GM12878 (cell line): ENCODE data around the gene PDE6A. TPM values are rescaled to one million over a fixed set of nuclear protein-coding genes. Genes with fewer than 3 reads are reported as not detected.

Experiments used
- ATAC-seq: fragments of 200-7000 bp; cut with Tn5 transposase; 3 replicates; pipeline ENCODE4 v1.9.1; 2020; ENCODE audit warnings: mild to moderate bottlenecking, moderate library complexity
- BruUV-seq: library from RNA; stranded (reverse); fragments of 400-500 nt; replicated peaks from 2 replicates; lab custom pipeline; 2021; lab: Mats Ljungman, UMichigan
- CTCF ChIA-PET: fragments of 300-600 bp; sonication (Branson Sonifier 250); formaldehyde crosslinking; extraction: SDS; loops from one replicate; lab custom pipeline; 2021; ENCODE audit warnings: inconsistent platforms; lab: Yijun Ruan, JAX
- POLR2A ChIA-PET: fragments of 350-600 bp; formaldehyde crosslinking; extraction: SDS; loops from one replicate; lab custom pipeline; 2021; ENCODE audit warnings: inconsistent platforms; lab: Charles Lee
- RAD21 ChIA-PET: fragments of 300-600 bp; sonication (Branson Sonifier 250); formaldehyde crosslinking; loops from one replicate; lab custom pipeline; 2023; ENCODE audit warnings: antibody characterized with exemption; ENCODE audit not compliant: unreplicated experiment; lab: Charles Lee
- SMC1A ChIA-PET: fragments of 300-600 bp; sonication (Branson Sonifier 250); formaldehyde crosslinking; loops from one replicate; lab custom pipeline; 2023; ENCODE audit not compliant: unreplicated experiment, uncharacterized antibody; lab: Charles Lee
- DNase-seq: peaks from one replicate; pipeline ENCODE4 v3.0.0-alpha.2; 2011; ENCODE audit warnings: low read depth, low spot score
- FAIRE-seq: peaks from 3 replicates; lab custom pipeline; 2011; peaks lifted over from hg19 to GRCh38; lab: Jason Lieb, UNC
- H2AFZ ChIP-seq: 2 replicates; pipeline ENCODE4 v1.6.0; 2011; ENCODE audit warnings: low read depth, low read length, control low read depth; ENCODE audit not compliant: control insufficient read depth
- H3K27ac ChIP-seq: 2 replicates; pipeline ENCODE4 v1.5.1; 2011; ENCODE audit warnings: control low read depth; ENCODE audit not compliant: control insufficient read depth, insufficient read depth
- H3K27me3 ChIP-seq, 2 experiments: replicated peaks in 1 of 2; 2 replicates each; pipeline versions ENCODE4 v1.6.0 to v1.6.1; 2011; ENCODE audit warnings: low read length in 1 of 2; ENCODE audit not compliant: control insufficient read depth in 2 of 2, insufficient read depth in 2 of 2
- H3K36me3 ChIP-seq, 2 experiments: 2 replicates each; pipeline ENCODE4 v1.5.1; 2011; ENCODE audit warnings: low read length in 1 of 2; ENCODE audit not compliant: control insufficient read depth in 2 of 2, insufficient read depth in 2 of 2
- H3K4me1 ChIP-seq: 2 replicates; pipeline ENCODE4 v1.6.1; 2011; ENCODE audit warnings: mild to moderate bottlenecking, low read length, moderate library complexity, mixed read lengths; ENCODE audit not compliant: control insufficient read depth, insufficient read depth
- H3K4me2 ChIP-seq: 2 replicates; pipeline ENCODE4 v1.6.0; 2011; ENCODE audit warnings: control low read depth; ENCODE audit not compliant: control insufficient read depth, insufficient read depth
- H3K4me3 ChIP-seq: fragments of 200-600 bp; sonication (generic); 2 replicates; pipeline ENCODE4 v1.5.1; 2016
- H3K79me2 ChIP-seq: 2 replicates; pipeline ENCODE4 v1.6.0; 2011; ENCODE audit warnings: low read length; ENCODE audit not compliant: control insufficient read depth, insufficient read depth
- H3K9ac ChIP-seq: 2 replicates; pipeline ENCODE4 v1.8.0; 2011; ENCODE audit warnings: low read length, control low read depth, mixed read lengths; ENCODE audit not compliant: control insufficient read depth, insufficient read depth
- H3K9me3 ChIP-seq: replicated peaks from 3 replicates; pipeline ENCODE4 v1.5.1; 2011; ENCODE audit warnings: mild to moderate bottlenecking, low read length; ENCODE audit not compliant: control insufficient read depth, insufficient read depth
- H4K20me1 ChIP-seq: 2 replicates; pipeline ENCODE4 v1.6.0; 2011; ENCODE audit not compliant: control insufficient read depth, insufficient read depth
- ESRRA ChIP-seq: IDR thresholded peaks from 2 replicates; pipeline ENCODE4 v1.6.1; 2012; ENCODE audit warnings: mild to moderate bottlenecking, low read length, improper control_type of control experiment
- FOXK2 ChIP-seq: fragments of 450-650 bp; IDR thresholded peaks from 2 replicates; pipeline ENCODE4 v1.6.1; 2017; ENCODE audit warnings: mild to moderate bottlenecking, moderate library complexity
- HDAC2 ChIP-seq: fragments of 200-600 bp; sonication (generic); IDR thresholded peaks from 2 replicates; pipeline ENCODE4 v1.6.1; 2017
- IKZF1 ChIP-seq: fragments of 450-650 bp; conservative IDR thresholded peaks from 2 replicates; pipeline ENCODE4 v1.6.1; 2017; ENCODE audit warnings: antibody characterized with exemption, mild to moderate bottlenecking
- JUND ChIP-seq: IDR thresholded peaks from 2 replicates; pipeline ENCODE4 v1.6.1; 2012; ENCODE audit warnings: low read depth, mild to moderate bottlenecking, low read length, improper control_type of control experiment, moderate library complexity
- MEF2B ChIP-seq: fragments of 450-650 bp; IDR thresholded peaks from 2 replicates; pipeline ENCODE4 v1.6.1; 2018; ENCODE audit warnings: mild to moderate bottlenecking, moderate library complexity; ENCODE audit not compliant: partially characterized antibody, poor library complexity, severe bottlenecking
- MTA3 ChIP-seq: IDR thresholded peaks from 2 replicates; pipeline ENCODE4 v1.6.1; 2012; ENCODE audit warnings: low read length, inconsistent platforms, borderline replicate concordance
- MYC ChIP-seq: IDR thresholded peaks from 2 replicates; pipeline ENCODE4 v1.6.1; 2011; ENCODE audit warnings: mild to moderate bottlenecking, low read length, moderate library complexity, inconsistent platforms; ENCODE audit not compliant: insufficient read depth, insufficient replicate concordance, insufficient read length, severe bottlenecking
- NFXL1 ChIP-seq: fragments of 450-650 bp; IDR thresholded peaks from 2 replicates; pipeline ENCODE4 v1.6.1; 2017; ENCODE audit warnings: antibody characterized with exemption, mild to moderate bottlenecking, borderline replicate concordance
- NFYA ChIP-seq: IDR thresholded peaks from 2 replicates; pipeline ENCODE4 v1.6.1; 2011; ENCODE audit warnings: low read depth, mild to moderate bottlenecking, low read length, improper control_type of control experiment, borderline replicate concordance
- NKRF ChIP-seq: fragments of 450-650 bp; conservative IDR thresholded peaks from 2 replicates; pipeline ENCODE4 v1.6.1; 2017; ENCODE audit warnings: mild to moderate bottlenecking, moderate library complexity
- PBX3 ChIP-seq: IDR thresholded peaks from 2 replicates; pipeline ENCODE4 v1.6.1; 2011; ENCODE audit warnings: mild to moderate bottlenecking, low read depth, low read length, moderate library complexity; ENCODE audit not compliant: insufficient replicate concordance
- SIN3A ChIP-seq: IDR thresholded peaks from 2 replicates; pipeline ENCODE4 v1.6.1; 2012; ENCODE audit warnings: low read depth, low read length, improper control_type of control experiment
- WGBS: methylation state at CpG from one replicate; pipeline ENCODE4 v1.1.6; 2016; ENCODE audit warnings: low lambda C conversion rate; ENCODE audit not compliant: insufficient replicate concordance, insufficient coverage; ENCODE audit errors: missing lambda C conversion rate; 5-methylcytosine and 5-hydroxymethylcytosine counted together
- in situ Hi-C: fragments of 300-500 bp; cut with MboI; formaldehyde crosslinking; loops from 9 replicates; pipeline ENCODE4 v1.14.3; 2018; ENCODE audit warnings: mixed read lengths
- intact Hi-C: fragments of 100-400 bp; cut with micrococcal nuclease; formaldehyde crosslinking; loops from one replicate; pipeline ENCODE4 v1.14.2; 2022; ENCODE audit not compliant: unreplicated experiment
- polyA plus RNA-seq, 11 experiments: library from polyadenylated mRNA; depleted of rRNA in 4 of 11; unstranded in 6 of 11; stranded (reverse) in 5 of 11; fragments of >200 nt; fragmentation: Nextera tagmentation in 4 of 11; fragmentation: Illumina TruSeq in 1 of 11; extraction: Ambion mirVana in 4 of 11; extraction: Trizol in 1 of 11; gene quantifications; 1 replicate in 1 of 11; 2 replicates in 10 of 11; pipeline versions ENCODE4 v1.2.1 to v1.2.3, GENCODE V29; 2011 to 2016; ENCODE audit warnings: inconsistent platforms in 2 of 11, missing spikeins in 2 of 11, low read depth in 1 of 11
- total RNA-seq, 4 experiments: library from RNA; depleted of rRNA in 3 of 4; stranded (reverse); fragments of >200 nt in 3 of 4; fragmentation: Illumina TruSeq in 1 of 4; extraction: Trizol in 1 of 4; gene quantifications; 2 replicates each; pipeline versions ENCODE4 v1.2.1 to v1.2.3, GENCODE V29; 2013 to 2021
- TF ChIP-seq, protein P1 (sequence below): fragments of 150-350 bp; IDR thresholded peaks from 2 replicates; pipeline ENCODE4 v1.6.1; 2014; ENCODE audit warnings: mild to moderate bottlenecking, low read depth, low read length

Gene PDE6A
- total and polyA plus RNA-seq, 10 of the 15 experiments (the other 5 are each of a cell fraction or from before 2014, with no cell fraction given) = 0.05 to 0.26 TPM; not detected in 8

DNA sequence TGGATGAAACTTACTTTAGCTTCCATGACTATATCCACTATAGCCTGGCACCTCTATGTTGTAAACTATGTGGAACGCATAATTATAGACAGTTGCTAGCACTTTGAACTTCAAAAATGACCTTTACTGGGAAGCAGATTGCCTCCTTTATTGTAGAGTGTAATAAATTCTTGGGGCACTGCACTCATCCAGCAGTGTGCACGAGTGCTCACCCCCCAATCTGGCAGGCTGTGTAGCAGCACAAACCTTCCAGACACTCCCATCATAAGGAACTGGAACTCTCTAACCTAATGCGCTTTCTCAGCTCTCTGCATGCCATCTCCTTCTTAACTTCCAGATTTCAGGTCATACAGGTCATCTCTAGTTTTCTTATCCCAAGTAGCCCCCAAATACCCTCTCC is 1.5 kb upstream of the PDE6A start:
- no peak overlapping the region for H3K9ac ChIP-seq
- H3K9me3 ChIP-seq = no peaks in the 10 kb centered on the region
- ChIA-PET CTCF (interaction anchor here (0.7 kb wide), 1 partner anchor 24 kb away, joined by 3 read pairs; no protein-coding TSS in a partner anchor), POLR2A (no interaction called here)
- intact Hi-C loops = no loop called here
- H3K27me3 ChIP-seq = no peaks in the 10 kb centered on the region; a peak in 2 of 4 replicates
- DNase-seq (no peak), ATAC-seq (no peak), FAIRE-seq (no peak)
- no peak overlapping the region for H3K4me2 ChIP-seq
- no peaks in the 10 kb centered on the region for H3K36me3 ChIP-seq
- BruUV-seq = no TSS peak
- H3K4me1 ChIP-seq = no peaks in the 10 kb centered on the region
- no peak for TF ChIP-seq JUND
- TF ChIP-seq PBX3 = no peak
- no peak for TF ChIP-seq FOXK2
- no peak for TF ChIP-seq HDAC2
- TF ChIP-seq MTA3 = no peak
- TF ChIP-seq NKRF = no peak
- no peak for TF ChIP-seq SIN3A
- TF ChIP-seq ESRRA = no peak
- TF ChIP-seq NFYA = no peak
- no peak for TF ChIP-seq MYC
- no peak for TF ChIP-seq IKZF1
- no peak for TF ChIP-seq NFXL1
- TF ChIP-seq, protein P1, sequence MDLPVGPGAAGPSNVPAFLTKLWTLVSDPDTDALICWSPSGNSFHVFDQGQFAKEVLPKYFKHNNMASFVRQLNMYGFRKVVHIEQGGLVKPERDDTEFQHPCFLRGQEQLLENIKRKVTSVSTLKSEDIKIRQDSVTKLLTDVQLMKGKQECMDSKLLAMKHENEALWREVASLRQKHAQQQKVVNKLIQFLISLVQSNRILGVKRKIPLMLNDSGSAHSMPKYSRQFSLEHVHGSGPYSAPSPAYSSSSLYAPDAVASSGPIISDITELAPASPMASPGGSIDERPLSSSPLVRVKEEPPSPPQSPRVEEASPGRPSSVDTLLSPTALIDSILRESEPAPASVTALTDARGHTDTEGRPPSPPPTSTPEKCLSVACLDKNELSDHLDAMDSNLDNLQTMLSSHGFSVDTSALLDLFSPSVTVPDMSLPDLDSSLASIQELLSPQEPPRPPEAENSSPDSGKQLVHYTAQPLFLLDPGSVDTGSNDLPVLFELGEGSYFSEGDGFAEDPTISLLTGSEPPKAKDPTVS = no peak
- no peak for TF ChIP-seq MEF2B
- TF ChIP-seq, all 136 proteins: peak for 0
- SMC1A ChIA-PET = no interaction called here
- Histone ChIP-seq H4K20me1 (no peaks in the 10 kb centered on the region), H3K4me3 (no peak overlapping the region), H2AFZ (no peak overlapping the region), H3K79me2 (no peaks in the 10 kb centered on the region), H3K27ac (no peak overlapping the region)
- RAD21 ChIA-PET = no interaction called here
- 63% methylated on average over 3 of the region's 3 CpGs for WGBS
- in situ Hi-C loops = no loop called here
